ENCODE results near the gene ANKRD11.

Gene ANKRD11

GRCh38 chr16:89378947-89379771 is 111.2 kb downstream of the ANKRD11 start:
- DNase-seq = no peak

GRCh38 chr16:89377453-89377848 is 112.9 kb downstream of the ANKRD11 start:
- DNase-seq = no peak

GRCh38 chr16:89376812-89377452 is 113.4 kb downstream of the ANKRD11 start:
- no peak for DNase-seq

- no peak for DNase-seq
Observed at GRCh38 chr16:89375686-89376085, 114.7 kb downstream of the ANKRD11 start.

GRCh38 chr16:89375021-89375420 is 115.3 kb downstream of the ANKRD11 start:
- peak in 1 of 2 donors; percentile 44 for DNase-seq

GRCh38 chr16:89374393-89374960 is 115.9 kb downstream of the ANKRD11 start:
- DNase-seq = no peak

GRCh38 chr16:89373355-89374110 is 116.8 kb downstream of the ANKRD11 start:
- DNase-seq = no peak

- DNase-seq = no peak
Observed at GRCh38 chr16:89371968-89372634, 118.3 kb downstream of the ANKRD11 start.

- no peak for DNase-seq
Observed at GRCh38 chr16:89371386-89371785, 119.0 kb downstream of the ANKRD11 start.

- no peak for DNase-seq
Observed at GRCh38 chr16:89370601-89371000, 119.8 kb downstream of the ANKRD11 start.

GRCh38 chr16:89370081-89370511 is 120.3 kb downstream of the ANKRD11 start:
- DNase-seq = no peak

GRCh38 chr16:89369266-89369895 is 121.0 kb downstream of the ANKRD11 start:
- DNase-seq = no peak

- DNase-seq = no peak
Observed at GRCh38 chr16:89368604-89369249, 121.6 kb downstream of the ANKRD11 start.

GRCh38 chr16:89367538-89367915 is 122.8 kb downstream of the ANKRD11 start:
- no peak for DNase-seq

- no peak for DNase-seq
Observed at GRCh38 chr16:89366561-89367537, 123.5 kb downstream of the ANKRD11 start.

- DNase-seq = no peak
Observed at GRCh38 chr16:89365996-89366395, 124.4 kb downstream of the ANKRD11 start.

- no peak for DNase-seq
Observed at GRCh38 chr16:89365044-89365467, 125.3 kb downstream of the ANKRD11 start.

- DNase-seq = no peak
Observed at GRCh38 chr16:89364606-89365005, 125.8 kb downstream of the ANKRD11 start.

- peak; percentile 19 to 48 for DNase-seq
Observed at GRCh38 chr16:89363621-89364393, 126.6 kb downstream of the ANKRD11 start.
